ENCODE results near the gene CACUL1.

- TF ChIP-seq POLR2A (IDR thresholded peaks at IDR 0.05; ENCODE audit: borderline replicate concordance, extremely low read depth, insufficient read depth, insufficient read length) (no peak), EGR1 (IDR thresholded peaks at IDR 0.05; ENCODE audit: low read depth) (no peak), CTCF (IDR thresholded peaks at IDR 0.05 in 2 of 3, conservative IDR thresholded peaks at IDR 0.05 in 1 of 3; ENCODE audit: borderline replicate concordance in 1 of 3, insufficient read depth in 1 of 3, low read depth in 2 of 3, low read length in 2 of 3) (no peak), POLR2AphosphoS5 (IDR thresholded peaks at IDR 0.05; ENCODE audit: low read depth, low read length) (no peak), EZH2 (IDR thresholded peaks at IDR 0.05) (no peak), MAX (IDR thresholded peaks at IDR 0.05) (no peak), EZH2phosphoT487 (IDR thresholded peaks at IDR 0.05; ENCODE audit: borderline replicate concordance) (no peak), ZNF274 (IDR thresholded peaks at IDR 0.05; ENCODE audit: low read depth, low read length) (no peak), SP1 (IDR thresholded peaks at IDR 0.05; ENCODE audit: low read depth) (no peak), ATF3 (IDR thresholded peaks at IDR 0.05) (no peak), CEBPB (IDR thresholded peaks at IDR 0.05; ENCODE audit: low read depth) (no peak), ZBTB33 (IDR thresholded peaks at IDR 0.05; ENCODE audit: extremely low read depth, insufficient replicate concordance, low read length) (no peak), REST (IDR thresholded peaks at IDR 0.05; ENCODE audit: low read depth) (no peak), JUND (IDR thresholded peaks at IDR 0.05) (no peak)
Measured at GRCh38 chr10:118664321-118664720, 90.4 kb downstream of the CACUL1 start.

Measured in HCT116 (cell line).